Stomach (tissue), 4 donors: ENCODE results near the gene ST8SIA6.

Source experiments
- POLR2A ChIP-seq, 4 donors: fragments of 450-650 bp; IDR thresholded peaks; one replicate each; pipeline ENCODE4 v1.6.1; 2016; ENCODE audit warnings: antibody characterized with exemption in 4 of 4, control low read depth in 2 of 4, mild to moderate bottlenecking in 1 of 4, moderate library complexity in 1 of 4
- POLR2AphosphoS5 ChIP-seq, 3 donors: sonication (generic); formaldehyde crosslinking; IDR thresholded peaks; one replicate each; pipeline ENCODE4 v1.6.1; 2016; ENCODE audit warnings: antibody characterized with exemption in 3 of 3
- TF ChIP-seq, protein P1 (sequence below), 7 experiments: fragments of 450-650 bp in 4 of 7; fragments of 200-600 bp in 3 of 7; sonication (generic) in 3 of 7; IDR thresholded peaks; one replicate each; pipeline ENCODE4 v1.5.1; 2016 to 2019; ENCODE audit warnings: antibody characterized with exemption in 7 of 7, control low read depth in 2 of 7, mild to moderate bottlenecking in 1 of 7

DNA sequence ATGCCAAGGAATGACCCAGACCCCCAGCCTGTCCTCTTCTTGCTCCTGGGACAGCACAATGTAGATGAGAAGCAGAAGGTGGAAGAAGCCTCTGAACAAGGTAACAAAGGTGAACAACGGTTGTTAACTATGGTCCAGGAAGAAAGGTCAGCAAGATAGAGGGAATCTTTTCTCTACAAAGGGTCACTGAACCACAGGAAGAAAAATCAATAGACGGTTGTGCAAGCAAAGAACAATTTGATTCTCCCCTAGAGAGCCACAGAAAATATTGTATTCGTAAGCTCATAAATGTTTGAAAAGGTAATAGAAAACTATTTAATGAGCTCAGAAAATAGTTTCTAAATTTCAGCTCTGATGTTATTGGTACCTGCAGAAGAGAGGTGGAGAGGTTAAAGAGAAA lies 111.3 kb downstream of the ST8SIA6 start:
- TF ChIP-seq, protein P1, sequence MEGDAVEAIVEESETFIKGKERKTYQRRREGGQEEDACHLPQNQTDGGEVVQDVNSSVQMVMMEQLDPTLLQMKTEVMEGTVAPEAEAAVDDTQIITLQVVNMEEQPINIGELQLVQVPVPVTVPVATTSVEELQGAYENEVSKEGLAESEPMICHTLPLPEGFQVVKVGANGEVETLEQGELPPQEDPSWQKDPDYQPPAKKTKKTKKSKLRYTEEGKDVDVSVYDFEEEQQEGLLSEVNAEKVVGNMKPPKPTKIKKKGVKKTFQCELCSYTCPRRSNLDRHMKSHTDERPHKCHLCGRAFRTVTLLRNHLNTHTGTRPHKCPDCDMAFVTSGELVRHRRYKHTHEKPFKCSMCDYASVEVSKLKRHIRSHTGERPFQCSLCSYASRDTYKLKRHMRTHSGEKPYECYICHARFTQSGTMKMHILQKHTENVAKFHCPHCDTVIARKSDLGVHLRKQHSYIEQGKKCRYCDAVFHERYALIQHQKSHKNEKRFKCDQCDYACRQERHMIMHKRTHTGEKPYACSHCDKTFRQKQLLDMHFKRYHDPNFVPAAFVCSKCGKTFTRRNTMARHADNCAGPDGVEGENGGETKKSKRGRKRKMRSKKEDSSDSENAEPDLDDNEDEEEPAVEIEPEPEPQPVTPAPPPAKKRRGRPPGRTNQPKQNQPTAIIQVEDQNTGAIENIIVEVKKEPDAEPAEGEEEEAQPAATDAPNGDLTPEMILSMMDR (IDR thresholded peaks at IDR 0.05), result no peak
- TF ChIP-seq POLR2A (IDR thresholded peaks at IDR 0.05) (no peak), POLR2AphosphoS5 (IDR thresholded peaks at IDR 0.05) (no peak)
